K562 (cell line): Measurements from ENCODE around the gene CDT1. TPM values are rescaled to one million over a fixed set of nuclear protein-coding genes. Genes with fewer than 3 reads are reported as not detected.

Experiments used
- CEBPB ChIP-seq: fragments of 450-650 bp; IDR thresholded peaks from 2 replicates; pipeline ENCODE4 v1.6.1; 2016; ENCODE audit warnings: missing genetic modification characterization, missing compliant biosample characterization
- CSDE1 ChIP-seq, 2 experiments: fragments of 450-650 bp; IDR thresholded peaks; 2 replicates each; pipeline ENCODE4 v1.6.1; 2016; ENCODE audit warnings: mild to moderate bottlenecking in 1 of 2
- ETS1 ChIP-seq: conservative IDR thresholded peaks from 2 replicates; pipeline ENCODE4 v1.6.1; 2011; ENCODE audit warnings: low read depth, mild to moderate bottlenecking, low read length; ENCODE audit not compliant: control insufficient read depth
- ETV5 ChIP-seq: sonication (generic); formaldehyde crosslinking; IDR thresholded peaks from 2 replicates; pipeline ENCODE4 v1.4.0; 2020; ENCODE audit warnings: low read depth, mild to moderate bottlenecking, missing genetic modification reagents
- FOXP4 ChIP-seq: sonication (generic); formaldehyde crosslinking; IDR thresholded peaks from 2 replicates; pipeline ENCODE4 v1.8.0; 2022; ENCODE audit warnings: mild to moderate bottlenecking, missing genetic modification reagents, borderline replicate concordance
- JUND ChIP-seq, 2 experiments: IDR thresholded peaks; 2 replicates in 1 of 2; 3 replicates in 1 of 2; pipeline ENCODE4 v1.6.1; 2011; ENCODE audit warnings: borderline replicate concordance in 2 of 2, low read depth in 2 of 2, low read length in 2 of 2, improper control_type of control experiment in 1 of 2, missing biosample characterization in 1 of 2, missing genetic modification characterization in 1 of 2, missing genetic modification reagents in 1 of 2
- MCM5 ChIP-seq: fragments of 450-650 bp; IDR thresholded peaks from 2 replicates; pipeline ENCODE4 v1.6.1; 2016; ENCODE audit warnings: low read depth
- MYBL2 ChIP-seq, 2 experiments: fragments of 450-650 bp in 1 of 2; sonication (generic) in 1 of 2; formaldehyde crosslinking in 1 of 2; IDR thresholded peaks; 2 replicates each; pipeline versions ENCODE4 v1.6.1 to v1.8.1; 2017 to 2022; ENCODE audit warnings: borderline replicate concordance in 1 of 2, inconsistent platforms in 1 of 2, low read depth in 1 of 2, mild to moderate bottlenecking in 1 of 2, missing genetic modification reagents in 1 of 2, moderate library complexity in 1 of 2
- NFYB ChIP-seq: IDR thresholded peaks from 2 replicates; pipeline ENCODE4 v1.6.1; 2011; ENCODE audit warnings: mild to moderate bottlenecking, moderate library complexity; ENCODE audit not compliant: insufficient read length; ENCODE audit errors: extremely low read depth
- NR2C1 ChIP-seq, 2 experiments: fragments of 450-650 bp; IDR thresholded peaks; 2 replicates each; pipeline ENCODE4 v1.6.1; 2017; ENCODE audit warnings: mild to moderate bottlenecking in 2 of 2, antibody characterized with exemption in 1 of 2, inconsistent platforms in 1 of 2, missing compliant biosample characterization in 1 of 2, missing genetic modification characterization in 1 of 2
- POLR2A ChIP-seq: fragments of 450-650 bp; conservative IDR thresholded peaks from 2 replicates; pipeline ENCODE4 v1.6.1; 2016
- RUNX1 ChIP-seq: sonication (generic); IDR thresholded peaks from 2 replicates; pipeline ENCODE4 v1.6.1; 2016; ENCODE audit warnings: antibody characterized with exemption, low read depth
- SIRT6 ChIP-seq: IDR thresholded peaks from one replicate; pipeline ENCODE4 v1.6.1; 2012; ENCODE audit warnings: low read depth, mild to moderate bottlenecking, control low read depth, inconsistent platforms, low read length, moderate library complexity
- SMAD4 ChIP-seq: fragments of 250-450 bp; sonication (Bioruptor Pico); conservative IDR thresholded peaks from 2 replicates; pipeline ENCODE4 v1.8.0; 2021; ENCODE audit warnings: inconsistent platforms, mild to moderate bottlenecking, moderate library complexity
- SP1 ChIP-seq: sonication (generic); formaldehyde crosslinking; IDR thresholded peaks from 2 replicates; pipeline ENCODE4 v1.8.1; 2022; ENCODE audit warnings: mild to moderate bottlenecking, missing genetic modification reagents
- TBL1XR1 ChIP-seq, 2 experiments: IDR thresholded peaks; 2 replicates each; pipeline ENCODE4 v1.6.1; 2012; ENCODE audit warnings: improper control_type of control experiment in 2 of 2, low read length in 2 of 2, mild to moderate bottlenecking in 1 of 2
- ZBTB5 ChIP-seq: fragments of 450-650 bp; IDR thresholded peaks from 2 replicates; pipeline ENCODE4 v1.6.1; 2017; ENCODE audit warnings: antibody characterized with exemption
- ZNF277 ChIP-seq: fragments of 250-450 bp; sonication (Bioruptor Pico); IDR thresholded peaks from 2 replicates; pipeline ENCODE4 v1.8.0; 2022; ENCODE audit warnings: inconsistent platforms, mild to moderate bottlenecking, moderate library complexity, borderline replicate concordance
- ZNF444 ChIP-seq: fragments of 250-450 bp; sonication (Bioruptor Pico); IDR thresholded peaks from 2 replicates; pipeline ENCODE4 v1.4.0; 2020; ENCODE audit warnings: mild to moderate bottlenecking, moderate library complexity
- ZNF561 ChIP-seq: fragments of 450-650 bp; formaldehyde crosslinking; conservative IDR thresholded peaks from 2 replicates; pipeline ENCODE4 v1.4.0; 2020; ENCODE audit warnings: mild to moderate bottlenecking, moderate library complexity
- polyA plus RNA-seq, 8 experiments: library from polyadenylated mRNA; depleted of rRNA in 4 of 8; stranded (reverse) in 5 of 8; unstranded in 3 of 8; fragments of >200 nt; fragmentation: Nextera tagmentation in 2 of 8; fragmentation: Illumina TruSeq in 1 of 8; extraction: Ambion mirVana in 2 of 8; extraction: Trizol in 1 of 8; gene quantifications; 2 replicates each; pipeline versions ENCODE4 v1.2.1 to v1.2.3, GENCODE V29; 2011 to 2014; ENCODE audit warnings: inconsistent platforms in 1 of 8, missing spikeins in 1 of 8
- total RNA-seq, 7 experiments: library from RNA; depleted of rRNA in 6 of 7; stranded (reverse); fragments of >200 nt in 6 of 7; fragmentation: Illumina TruSeq in 2 of 7; extraction: Trizol in 2 of 7; gene quantifications; 2 replicates each; pipeline versions ENCODE4 v1.2.1 to v1.2.3, GENCODE V29; 2011 to 2021; ENCODE audit warnings: low replicate concordance in 1 of 7

Gene CDT1
- total and polyA plus RNA-seq, 9 of the 15 experiments (the other 6 are each of a cell fraction or from before 2014, with no cell fraction given), result 0.92 to 178 (median 14.2) TPM

GRCh38 chr16:88856828-88857727 lies 53.5 kb downstream of the CDT1 start, which contains the start of the genes GALNS and TRAPPC2L (continued):
- TF ChIP-seq JUND (IDR thresholded peaks at IDR 0.05; ENCODE audit: borderline replicate concordance, low read depth, low read length) (no peak), JUND (tag; IDR thresholded peaks at IDR 0.05; ENCODE audit: borderline replicate concordance, low read depth, low read length) (no peak), ZNF561 (CRISPR knock-in tag) (no peak), ZNF277 (CRISPR knock-in tag) (no peak), FOXP4 (no peak), CSDE1 (IDR thresholded peaks at IDR 0.05) (peak in 1 of 2 experiments; percentile 80; a peak in 1 of 4 replicates), TBL1XR1 (IDR thresholded peaks at IDR 0.05; ENCODE audit: low read length in 2 of 2) (no peak), CEBPB (no peak), POLR2A (peak; percentile 78), SP1 (peak; percentile 95), ZBTB5 (no peak), ZNF444 (CRISPR knock-in tag) (no peak), MCM5 (no peak), SIRT6 (no peak), RUNX1 (no peak), ETV5 (CRISPR knock-in tag) (no peak), ETS1 (peak; percentile 98), NR2C1 (IDR thresholded peaks at IDR 0.05) (no peak), NR2C1 (tag; IDR thresholded peaks at IDR 0.05) (no peak), SMAD4 (CRISPR knock-in tag) (0 out of 2 replicates have a peak, but pooled peaks have one; percentile 21), MYBL2 (IDR thresholded peaks at IDR 0.05; ENCODE audit: low read depth) (no peak), MYBL2 (CRISPR knock-in tag; IDR thresholded peaks at IDR 0.05; ENCODE audit: borderline replicate concordance) (no peak), NFYB (no peak)
